Measurements from ENCODE around the gene PCBD2. TPM values are rescaled to one million over a fixed set of nuclear protein-coding genes. Genes with fewer than 3 reads are reported as not detected.

The PCBD2 gene
- total and polyA plus RNA-seq, 2 of the 4 experiments (the other 2 are of a cell fraction): 2.2 to 2.7 TPM

- no peak for DNase-seq
- dilution Hi-C loops (cut with HindIII; ENCODE audit: low sequenced_read_pairs, unreplicated experiment) (no loop called here), intact Hi-C loops (cut with micrococcal nuclease) (no loop called here), in situ Hi-C loops (cut with MboI; ENCODE audit: low sequenced_read_pairs) (no loop called here)
- Histone ChIP-seq H4K91ac (ENCODE audit: insufficient read depth, low read depth, low read length) (no peak overlapping the region), H3K27ac (ENCODE audit: insufficient read depth, low read length) (no peak overlapping the region), H3K9me1 (ENCODE audit: insufficient read depth, low read length) (no peaks in the 10 kb centered on the region), H4K20me1 (ENCODE audit: insufficient read depth, low read length) (no peaks in the 10 kb centered on the region), H3K9me3 (ENCODE audit: control insufficient read depth, insufficient read depth, low read length) (no peaks in the 10 kb centered on the region), H3K9ac (ENCODE audit: low read depth, low read length) (no peak overlapping the region), H3K79me1 (ENCODE audit: low read depth in 1 of 2, low read length in 2 of 2) (peaks cover 18 to 33% of the 10 kb centered on the region in 2 experiments), H3K27me3 (ENCODE audit: control insufficient read depth, insufficient read depth, low read length) (no peaks in the 10 kb centered on the region), H3K4me1 (ENCODE audit: control insufficient read depth, insufficient read depth, low read length) (no peaks in the 10 kb centered on the region), H3K14ac (replicated peaks; ENCODE audit: low read depth, low read length) (no peak overlapping the region), H2BK120ac (ENCODE audit: low read depth, low read length) (no peak overlapping the region), H2AK5ac (ENCODE audit: low read depth, low read length) (no peak overlapping the region), H3K4ac (ENCODE audit: low read depth, low read length) (no peak overlapping the region), H2AFZ (replicated peaks; ENCODE audit: low read length, poor library complexity) (no peak overlapping the region), H2BK5ac (ENCODE audit: low read depth, low read length, poor library complexity, severe bottlenecking) (no peak overlapping the region), H2BK15ac (ENCODE audit: low read depth, low read length) (no peak overlapping the region), H3K23ac (ENCODE audit: low read depth, low read length) (no peak overlapping the region), H3K4me3 (ENCODE audit: insufficient read depth, low read depth, low read length) (no peak overlapping the region), H4K8ac (ENCODE audit: low read depth in 2 of 2, low read length in 2 of 2) (no peak overlapping the region), H3K36me3 (ENCODE audit: control insufficient read depth, insufficient read depth, low read length) (peaks cover 21% of the 10 kb centered on the region), H3K18ac (ENCODE audit: low read depth, low read length) (no peak overlapping the region), H4K5ac (ENCODE audit: low read depth, low read length) (no peak overlapping the region), H2AK9ac (replicated peaks; ENCODE audit: low read depth, low read length, poor library complexity) (no peak overlapping the region), H2BK20ac (ENCODE audit: low read depth, low read length) (no peak overlapping the region), H3K4me2 (ENCODE audit: low read depth, low read length) (no peak overlapping the region), H3K56ac (ENCODE audit: extremely low read depth, insufficient read depth, low read length) (no peak overlapping the region)
- ChIA-PET CTCF (no interaction called here), POLR2A (ENCODE audit: unreplicated experiment) (no interaction called here)
- TF ChIP-seq, protein P1, sequence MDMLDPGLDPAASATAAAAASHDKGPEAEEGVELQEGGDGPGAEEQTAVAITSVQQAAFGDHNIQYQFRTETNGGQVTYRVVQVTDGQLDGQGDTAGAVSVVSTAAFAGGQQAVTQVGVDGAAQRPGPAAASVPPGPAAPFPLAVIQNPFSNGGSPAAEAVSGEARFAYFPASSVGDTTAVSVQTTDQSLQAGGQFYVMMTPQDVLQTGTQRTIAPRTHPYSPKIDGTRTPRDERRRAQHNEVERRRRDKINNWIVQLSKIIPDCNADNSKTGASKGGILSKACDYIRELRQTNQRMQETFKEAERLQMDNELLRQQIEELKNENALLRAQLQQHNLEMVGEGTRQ (IDR thresholded peaks at IDR 0.05; ENCODE audit: low read depth, low read length): no peak
- TF ChIP-seq ELK1 (IDR thresholded peaks at IDR 0.05; ENCODE audit: borderline replicate concordance, low read depth, low read length) (no peak), CEBPB (IDR thresholded peaks at IDR 0.05; ENCODE audit: low read depth, low read length) (no peak), CHD1 (IDR thresholded peaks at IDR 0.05; ENCODE audit: low read depth, low read length) (no peak), MAFK (IDR thresholded peaks at IDR 0.05; ENCODE audit: low read depth, low read length) (peak; percentile 99)
- no TSS peak for BruUV-seq (replicated peaks)
- no peak for ATAC-seq (ENCODE audit: low read depth)
- no CpG with 5 or more reads among the region's 2 CpGs for WGBS, 2 experiments (ENCODE audit: extremely low coverage in 2 of 2, insufficient read length in 1 of 2)
These were observed 12.0 kb upstream of the PCBD2 start for GRCh38 chr5:134892926-134893325.

Data from IMR-90 (cell line).